IMR-90 (cell line): ENCODE measurements around the gene MAP3K5.
A peak's percentile ranks its signal among the peaks of the same experiment; 100 is the strongest.

Experiments used
- CEBPB ChIP-seq: IDR thresholded peaks from 2 replicates; pipeline ENCODE4 v1.6.1; 2012; ENCODE audit warnings: low read depth, low read length, improper control_type of control experiment
- CHD1 ChIP-seq: IDR thresholded peaks from 2 replicates; pipeline ENCODE4 v1.6.1; 2012; ENCODE audit warnings: low read depth, low read length, improper control_type of control experiment
- CTCF ChIP-seq: conservative IDR thresholded peaks from 2 replicates; pipeline ENCODE4 v1.5.1; 2012; ENCODE audit warnings: mild to moderate bottlenecking, low read depth, low read length, improper control_type of control experiment
- MAFK ChIP-seq: IDR thresholded peaks from 2 replicates; pipeline ENCODE4 v1.6.1; 2012; ENCODE audit warnings: low read depth, low read length, improper control_type of control experiment
- MXI1 ChIP-seq: IDR thresholded peaks from 2 replicates; pipeline ENCODE4 v1.6.1; 2012; ENCODE audit warnings: low read depth, mild to moderate bottlenecking, low read length, moderate library complexity, borderline replicate concordance
- POLR2A ChIP-seq: IDR thresholded peaks from 2 replicates; pipeline ENCODE4 v1.6.1; 2012; ENCODE audit warnings: mild to moderate bottlenecking, low read depth, low read length
- RAD21 ChIP-seq: IDR thresholded peaks from 2 replicates; pipeline ENCODE4 v1.6.1; 2012; ENCODE audit warnings: low read length, improper control_type of control experiment
- RFX5 ChIP-seq: IDR thresholded peaks from 2 replicates; pipeline ENCODE4 v1.8.0; 2012; ENCODE audit warnings: low read depth, mild to moderate bottlenecking, low read length, moderate library complexity
- SMC3 ChIP-seq: fragments of 150-350 bp; IDR thresholded peaks from 2 replicates; pipeline ENCODE4 v1.6.1; 2016; ENCODE audit warnings: low read depth, mild to moderate bottlenecking, antibody characterized with exemption, low read length, moderate library complexity

- TF ChIP-seq CTCF, result no peak
- TF ChIP-seq POLR2A, result no peak
- no peak for TF ChIP-seq RAD21
- no peak for TF ChIP-seq SMC3
- peak; percentile 86 for TF ChIP-seq CEBPB
- no peak for TF ChIP-seq MAFK
- TF ChIP-seq MXI1, result no peak
- no peak for TF ChIP-seq RFX5
- no peak for TF ChIP-seq CHD1
These were observed 54.2 kb downstream of the MAP3K5 start for GRCh38 chr6:136737871-136738691.
